ENCODE measurements around the gene CUEDC1. TPM values are rescaled to one million over a fixed set of nuclear protein-coding genes. Genes with fewer than 3 reads are reported as not detected.

Gene CUEDC1
- total and polyA plus RNA-seq, 2 donors (not counting 1 experiment from before 2014, with no cell fraction given): 0.57 TPM; not detected in 1

GRCh38 chr17:57943645-57944044 lies 11.6 kb downstream of the CUEDC1 start:
- no peak overlapping the region for H2AFZ ChIP-seq (ENCODE audit: insufficient read depth, low read depth, low read length, poor library complexity, severe bottlenecking)
- no peak overlapping the region for H3K27ac Mint-ChIP-seq
- no peak overlapping the region for H3K4me3 ChIP-seq (ENCODE audit: control extremely low read depth in 1 of 5, extremely low read depth in 1 of 5, insufficient read depth in 1 of 5, low read depth in 2 of 5, low read length in 4 of 5)
- peaks cover 0 to 50% (median 32%) of the 10 kb centered on the region in 4 experiments for H3K27me3 ChIP-seq (replicated peaks in 1 of 4; ENCODE audit: control extremely low read depth in 1 of 4, control insufficient read depth in 3 of 4, insufficient read depth in 4 of 4, low read length in 3 of 4)
- H3K36me3 ChIP-seq (replicated peaks in 1 of 2; ENCODE audit: control extremely low read depth in 1 of 2, control insufficient read depth in 1 of 2, extremely low read depth in 1 of 2, insufficient read depth in 2 of 2, low read length in 1 of 2): no peaks in the 10 kb centered on the region
- H3K9ac ChIP-seq (ENCODE audit: low read length): no peak overlapping the region
- H3K9me3 Mint-ChIP-seq (ENCODE audit: insufficient read depth): peaks cover 2% of the 10 kb centered on the region
- no peak overlapping the region for H3K4me3 Mint-ChIP-seq
- H3K9me3 ChIP-seq (ENCODE audit: control extremely low read depth in 1 of 3, control insufficient read depth in 2 of 3, insufficient read depth in 1 of 3, low read length in 2 of 3): peaks cover 0 to 13% (median 6%) of the 10 kb centered on the region in 3 donors
- ATAC-seq (ENCODE audit: low read depth) (no peak), DNase-seq (no peak)
- no peak overlapping the region for H3K27ac ChIP-seq (ENCODE audit: low read length in 2 of 2)
- WGBS (ENCODE audit: insufficient coverage): 86% methylated on average over 1 of the region's 3 CpGs
- POLR2A ChIA-PET: interaction anchor here (1.0 kb wide), 1 partner anchor 18 kb away, joined by 6 read pairs; no protein-coding TSS in a partner anchor
- CTCF ChIA-PET: interaction anchor here (1.0 to 2.0 kb wide), 2 partner anchors 38 to 55 kb away, joined by 3 to 8 read pairs; no protein-coding TSS in a partner anchor
- no peaks in the 10 kb centered on the region for H3K79me2 ChIP-seq (ENCODE audit: control insufficient read depth, insufficient read depth, low read length)
- H3K27me3 Mint-ChIP-seq: peaks cover 50% of the 10 kb centered on the region
- peaks cover 45 to 58% of the 10 kb centered on the region in 2 donors for H3K4me1 ChIP-seq (ENCODE audit: control insufficient read depth in 2 of 2, insufficient read depth in 2 of 2, low read length in 2 of 2)
- TF ChIP-seq EZH2 (IDR thresholded peaks at IDR 0.05; ENCODE audit: borderline replicate concordance, insufficient read depth, low read depth, low read length, poor library complexity, severe bottlenecking): no peak
- no peak for TF ChIP-seq CTCF (IDR thresholded peaks at IDR 0.05)
- intact Hi-C loops (cut with micrococcal nuclease): no loop called here
- H3K4me1 Mint-ChIP-seq: peaks cover 55% of the 10 kb centered on the region
- H4K20me1 ChIP-seq (ENCODE audit: control insufficient read depth, insufficient read depth, low read length, poor library complexity, severe bottlenecking): peaks cover 7% of the 10 kb centered on the region
- H3K4me2 ChIP-seq (replicated peaks; ENCODE audit: low read depth, low read length, poor library complexity, severe bottlenecking): no peak overlapping the region

- Mint-ChIP-seq H3K27me3 (peaks cover 50% of the 10 kb centered on the region), H3K9me3 (ENCODE audit: insufficient read depth) (peaks cover 2% of the 10 kb centered on the region), H3K4me1 (peaks cover 50% of the 10 kb centered on the region), H3K27ac (no peak overlapping the region), H3K4me3 (peak overlapping the region; percentile 13)
- Histone ChIP-seq H3K4me1 (ENCODE audit: control insufficient read depth in 2 of 2, insufficient read depth in 2 of 2, low read length in 2 of 2) (peaks cover 45 to 55% of the 10 kb centered on the region in 2 donors), H3K79me2 (ENCODE audit: control insufficient read depth, insufficient read depth, low read length) (no peaks in the 10 kb centered on the region), H3K27ac (ENCODE audit: low read length in 2 of 2) (no peak overlapping the region), H2AFZ (ENCODE audit: insufficient read depth, low read depth, low read length, poor library complexity, severe bottlenecking) (no peak overlapping the region), H3K27me3 (replicated peaks in 1 of 4; ENCODE audit: control extremely low read depth in 1 of 4, control insufficient read depth in 3 of 4, insufficient read depth in 4 of 4, low read length in 3 of 4) (peaks cover 0 to 46% (median 31%) of the 10 kb centered on the region in 4 experiments), H3K9ac (ENCODE audit: low read length) (no peak overlapping the region), H3K4me2 (replicated peaks; ENCODE audit: low read depth, low read length, poor library complexity, severe bottlenecking) (peak overlapping the region; percentile 24), H3K9me3 (ENCODE audit: control extremely low read depth in 1 of 3, control insufficient read depth in 2 of 3, insufficient read depth in 1 of 3, low read length in 2 of 3) (peaks cover 0 to 13% (median 6%) of the 10 kb centered on the region in 3 donors), H3K36me3 (replicated peaks in 1 of 2; ENCODE audit: control extremely low read depth in 1 of 2, control insufficient read depth in 1 of 2, extremely low read depth in 1 of 2, insufficient read depth in 2 of 2, low read length in 1 of 2) (no peaks in the 10 kb centered on the region), H4K20me1 (ENCODE audit: control insufficient read depth, insufficient read depth, low read length, poor library complexity, severe bottlenecking) (peaks cover 7% of the 10 kb centered on the region), H3K4me3 (ENCODE audit: control extremely low read depth in 1 of 5, extremely low read depth in 1 of 5, insufficient read depth in 1 of 5, low read depth in 2 of 5, low read length in 4 of 5) (no peak overlapping the region)
- ATAC-seq (ENCODE audit: low read depth): no peak
- no peak for DNase-seq
- ChIA-PET CTCF (interaction anchor here (1.0 to 2.0 kb wide), 3 partner anchors 38 to 56 kb away, joined by 3 to 8 read pairs (median 3); no protein-coding TSS in a partner anchor), POLR2A (interaction anchor here (1.0 kb wide), 1 partner anchor 18 kb away, joined by 6 read pairs; no protein-coding TSS in a partner anchor)
- WGBS (ENCODE audit: insufficient coverage): 72% methylated on average over 4 of the region's 6 CpGs
- TF ChIP-seq CTCF (IDR thresholded peaks at IDR 0.05): no peak
- no peak for TF ChIP-seq EZH2 (IDR thresholded peaks at IDR 0.05; ENCODE audit: borderline replicate concordance, insufficient read depth, low read depth, low read length, poor library complexity, severe bottlenecking)
- intact Hi-C loops (cut with micrococcal nuclease): no loop called here
Observed at GRCh38 chr17:57943140-57943539, 12.1 kb downstream of the CUEDC1 start.

All from B cell (primary cell).